ENCODE data around the gene IGFN1. TPM values are rescaled to one million over a fixed set of nuclear protein-coding genes. Genes with fewer than 3 reads are reported as not detected.

The IGFN1 gene
- total and polyA plus RNA-seq, 9 of the 15 experiments (the other 6 are each of a cell fraction or from before 2014, with no cell fraction given) = 0.04 TPM; not detected in 8

- TF ChIP-seq TRIM24 (IDR thresholded peaks at IDR 0.05) = peak in 1 of 2 experiments; percentile 68; a peak in 1 of 4 replicates
- peak; percentile 62 for TF ChIP-seq TCF3 (CRISPR knock-in tag; IDR thresholded peaks at IDR 0.05)
- TF ChIP-seq, protein P1, sequence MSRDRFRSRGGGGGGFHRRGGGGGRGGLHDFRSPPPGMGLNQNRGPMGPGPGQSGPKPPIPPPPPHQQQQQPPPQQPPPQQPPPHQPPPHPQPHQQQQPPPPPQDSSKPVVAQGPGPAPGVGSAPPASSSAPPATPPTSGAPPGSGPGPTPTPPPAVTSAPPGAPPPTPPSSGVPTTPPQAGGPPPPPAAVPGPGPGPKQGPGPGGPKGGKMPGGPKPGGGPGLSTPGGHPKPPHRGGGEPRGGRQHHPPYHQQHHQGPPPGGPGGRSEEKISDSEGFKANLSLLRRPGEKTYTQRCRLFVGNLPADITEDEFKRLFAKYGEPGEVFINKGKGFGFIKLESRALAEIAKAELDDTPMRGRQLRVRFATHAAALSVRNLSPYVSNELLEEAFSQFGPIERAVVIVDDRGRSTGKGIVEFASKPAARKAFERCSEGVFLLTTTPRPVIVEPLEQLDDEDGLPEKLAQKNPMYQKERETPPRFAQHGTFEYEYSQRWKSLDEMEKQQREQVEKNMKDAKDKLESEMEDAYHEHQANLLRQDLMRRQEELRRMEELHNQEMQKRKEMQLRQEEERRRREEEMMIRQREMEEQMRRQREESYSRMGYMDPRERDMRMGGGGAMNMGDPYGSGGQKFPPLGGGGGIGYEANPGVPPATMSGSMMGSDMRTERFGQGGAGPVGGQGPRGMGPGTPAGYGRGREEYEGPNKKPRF (IDR thresholded peaks at IDR 0.05; ENCODE audit: low read depth, low read length) = no peak
- peak; percentile 80 for TF ChIP-seq REST (IDR thresholded peaks at IDR 0.05; ENCODE audit: borderline replicate concordance)
- TF ChIP-seq REST (CRISPR knock-in tag; IDR thresholded peaks at IDR 0.05; ENCODE audit: low read depth) = 0 out of 2 replicates have a peak, but pooled peaks have one; percentile 23
- TF ChIP-seq, protein P2, sequence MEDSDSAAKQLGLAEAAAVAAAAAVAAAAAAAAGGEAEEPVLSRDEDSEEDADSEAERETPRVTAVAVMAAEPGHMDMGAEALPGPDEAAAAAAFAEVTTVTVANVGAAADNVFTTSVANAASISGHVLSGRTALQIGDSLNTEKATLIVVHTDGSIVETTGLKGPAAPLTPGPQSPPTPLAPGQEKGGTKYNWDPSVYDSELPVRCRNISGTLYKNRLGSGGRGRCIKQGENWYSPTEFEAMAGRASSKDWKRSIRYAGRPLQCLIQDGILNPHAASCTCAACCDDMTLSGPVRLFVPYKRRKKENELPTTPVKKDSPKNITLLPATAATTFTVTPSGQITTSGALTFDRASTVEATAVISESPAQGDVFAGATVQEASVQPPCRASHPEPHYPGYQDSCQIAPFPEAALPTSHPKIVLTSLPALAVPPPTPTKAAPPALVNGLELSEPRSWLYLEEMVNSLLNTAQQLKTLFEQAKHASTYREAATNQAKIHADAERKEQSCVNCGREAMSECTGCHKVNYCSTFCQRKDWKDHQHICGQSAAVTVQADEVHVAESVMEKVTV (CRISPR knock-in tag; IDR thresholded peaks at IDR 0.05) = no peak
- peak; percentile 31; the same call in 1 of the 2 replicates for TF ChIP-seq ETV1 (tag; conservative IDR thresholded peaks at IDR 0.05; ENCODE audit: low read depth)
- no peak for TF ChIP-seq ZNF780A (CRISPR knock-in tag; IDR thresholded peaks at IDR 0.05)
- TF ChIP-seq, protein P3, sequence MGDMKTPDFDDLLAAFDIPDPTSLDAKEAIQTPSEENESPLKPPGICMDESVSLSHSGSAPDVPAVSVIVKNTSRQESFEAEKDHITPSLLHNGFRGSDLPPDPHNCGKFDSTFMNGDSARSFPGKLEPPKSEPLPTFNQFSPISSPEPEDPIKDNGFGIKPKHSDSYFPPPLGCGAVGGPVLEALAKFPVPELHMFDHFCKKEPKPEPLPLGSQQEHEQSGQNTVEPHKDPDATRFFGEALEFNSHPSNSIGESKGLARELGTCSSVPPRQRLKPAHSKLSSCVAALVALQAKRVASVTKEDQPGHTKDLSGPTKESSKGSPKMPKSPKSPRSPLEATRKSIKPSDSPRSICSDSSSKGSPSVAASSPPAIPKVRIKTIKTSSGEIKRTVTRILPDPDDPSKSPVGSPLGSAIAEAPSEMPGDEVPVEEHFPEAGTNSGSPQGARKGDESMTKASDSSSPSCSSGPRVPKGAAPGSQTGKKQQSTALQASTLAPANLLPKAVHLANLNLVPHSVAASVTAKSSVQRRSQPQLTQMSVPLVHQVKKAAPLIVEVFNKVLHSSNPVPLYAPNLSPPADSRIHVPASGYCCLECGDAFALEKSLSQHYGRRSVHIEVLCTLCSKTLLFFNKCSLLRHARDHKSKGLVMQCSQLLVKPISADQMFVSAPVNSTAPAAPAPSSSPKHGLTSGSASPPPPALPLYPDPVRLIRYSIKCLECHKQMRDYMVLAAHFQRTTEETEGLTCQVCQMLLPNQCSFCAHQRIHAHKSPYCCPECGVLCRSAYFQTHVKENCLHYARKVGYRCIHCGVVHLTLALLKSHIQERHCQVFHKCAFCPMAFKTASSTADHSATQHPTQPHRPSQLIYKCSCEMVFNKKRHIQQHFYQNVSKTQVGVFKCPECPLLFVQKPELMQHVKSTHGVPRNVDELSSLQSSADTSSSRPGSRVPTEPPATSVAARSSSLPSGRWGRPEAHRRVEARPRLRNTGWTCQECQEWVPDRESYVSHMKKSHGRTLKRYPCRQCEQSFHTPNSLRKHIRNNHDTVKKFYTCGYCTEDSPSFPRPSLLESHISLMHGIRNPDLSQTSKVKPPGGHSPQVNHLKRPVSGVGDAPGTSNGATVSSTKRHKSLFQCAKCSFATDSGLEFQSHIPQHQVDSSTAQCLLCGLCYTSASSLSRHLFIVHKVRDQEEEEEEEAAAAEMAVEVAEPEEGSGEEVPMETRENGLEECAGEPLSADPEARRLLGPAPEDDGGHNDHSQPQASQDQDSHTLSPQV (IDR thresholded peaks at IDR 0.05) = peak; percentile 85
- peak; percentile 95 for TF ChIP-seq CEBPB (tag; IDR thresholded peaks at IDR 0.05)
- no peak for TF ChIP-seq MED1 (CRISPR knock-in tag; IDR thresholded peaks at IDR 0.05; ENCODE audit: borderline replicate concordance)
Observed at GRCh38 chr1:201170533-201171062, 20.0 kb upstream of the IGFN1 start (continued).

All from K562 (cell line).